ENCODE data around the gene RECQL5. TPM values are rescaled to one million over a fixed set of nuclear protein-coding genes. Genes with fewer than 3 reads are reported as not detected.
"Not testable (repeated sequence)": the region's sequence is repeated elsewhere in the genome, so short reads cannot be mapped to it uniquely, and the experiment has no call there.

The RECQL5 gene
- total RNA-seq, 4 donors from 2014 or later = 50.8 to 76.3 (median 60.5) TPM

- DNase-seq (ENCODE audit: low spot score in 2 of 2) = no peak
- H3K4me3 ChIP-seq (ENCODE audit: low read depth, poor library complexity, severe bottlenecking) = no peak overlapping the region
- intact Hi-C loops (cut with DNase I; ENCODE audit: low total_unique reads) = no loop called here
- TF ChIP-seq POLR2A (IDR thresholded peaks at IDR 0.05) (no peak), CTCF (IDR thresholded peaks at IDR 0.05) (no peak)
- WGBS, 2 donors = 86 to 93% methylated on average over 7 of the region's 7 CpGs
Measured at GRCh38 chr17:75584849-75585175, 82.1 kb downstream of the RECQL5 start.

GRCh38 chr17:75583197-75583596 lies 83.8 kb downstream of the RECQL5 start:
- intact Hi-C loops (cut with DNase I; ENCODE audit: low total_unique reads); H3K4me3 ChIP-seq (ENCODE audit: low read depth, poor library complexity, severe bottlenecking); DNase-seq (ENCODE audit: low spot score in 2 of 2): not testable (repeated sequence)
- 87 to 91% methylated on average over 6 of the region's 6 CpGs for WGBS, 2 donors

GRCh38 chr17:75581121-75581725 lies 85.7 kb downstream of the RECQL5 start:
- DNase-seq (ENCODE audit: low spot score in 2 of 2); intact Hi-C loops (cut with DNase I; ENCODE audit: low total_unique reads); H3K4me3 ChIP-seq (ENCODE audit: low read depth, poor library complexity, severe bottlenecking): not testable (repeated sequence)
- 80 to 84% methylated on average over 23 of the region's 23 CpGs for WGBS, 2 donors

Other genes with a start within 250 kb of the RECQL5 start
- 100 to 1,000 TPM in 1 of 4 donors, 10 to 100 TPM in 3; 39.3 to 103 (median 79.0) TPM for gene TMEM94, start 210.5 kb downstream of the RECQL5 start, total RNA-seq
- gene CASKIN2, start 151.6 kb downstream of the RECQL5 start, total RNA-seq = 10 to 100 TPM; 11.7 to 23.2 (median 17.8) TPM
- 10 to 100 TPM; 42.7 to 70.8 (median 50.8) TPM for gene TSEN54, start 150.6 kb downstream of the RECQL5 start, total RNA-seq
- gene LLGL2, start 141.5 kb downstream of the RECQL5 start, total RNA-seq = 10 to 100 TPM; 57.3 to 96.0 (median 79.6) TPM
- gene MYO15B, start 79.4 kb downstream of the RECQL5 start, total RNA-seq = 100 to 1,000 TPM in 1 of 4 donors, 10 to 100 TPM in 3; 32.1 to 103 (median 38.9) TPM
- 10 to 100 TPM in 1 of 4 donors, 1 to 10 TPM in 3; 7.1 to 11.9 (median 9.5) TPM for gene SMIM5, start 33.7 kb downstream of the RECQL5 start, total RNA-seq
- 10 to 100 TPM; 54.0 to 85.1 (median 74.1) TPM for gene SAP30BP, start 184 bp upstream of the RECQL5 start, total RNA-seq
- 100 to 1,000 TPM; 371 to 689 (median 435) TPM for gene ITGB4, start 54.3 kb upstream of the RECQL5 start, total RNA-seq
- gene GALK1, start 98.0 kb upstream of the RECQL5 start, total RNA-seq = 10 to 100 TPM; 20.6 to 31.0 (median 28.9) TPM
- gene UNK, start 117.7 kb upstream of the RECQL5 start, total RNA-seq = 10 to 100 TPM; 26.5 to 42.5 (median 31.9) TPM
- 1 to 10 TPM; 5.0 to 9.1 (median 7.6) TPM for gene UNC13D, start 177.2 kb upstream of the RECQL5 start, total RNA-seq
- gene WBP2, start 188.2 kb upstream of the RECQL5 start, total RNA-seq = 100 to 1,000 TPM in 2 of 4 donors, 10 to 100 TPM in 2; 74.2 to 149 (median 93.8) TPM
- gene TRIM47, start 211.4 kb upstream of the RECQL5 start, total RNA-seq = 10 to 100 TPM; 33.2 to 62.5 (median 41.5) TPM
- 10 to 100 TPM; 23.1 to 36.3 (median 32.2) TPM for gene TRIM65, start 229.8 kb upstream of the RECQL5 start, total RNA-seq
- 10 to 100 TPM; 36.5 to 64.7 (median 49.0) TPM for gene MRPL38, start 237.7 kb upstream of the RECQL5 start, total RNA-seq